NCI-H146 (cell line): ENCODE measurements around the gene OGFOD3.
A peak's percentile ranks its signal among the peaks of the same experiment; 100 is the strongest.
"Not testable (repeated sequence)": the region's sequence is repeated elsewhere in the genome, so short reads cannot be mapped to it uniquely, and the experiment has no call there.

Experiments used
- DNase-seq: peaks from one replicate; lab custom pipeline; 2025; lab: John Stamatoyannopoulos, UW

OGFOD3 gene

DNA sequence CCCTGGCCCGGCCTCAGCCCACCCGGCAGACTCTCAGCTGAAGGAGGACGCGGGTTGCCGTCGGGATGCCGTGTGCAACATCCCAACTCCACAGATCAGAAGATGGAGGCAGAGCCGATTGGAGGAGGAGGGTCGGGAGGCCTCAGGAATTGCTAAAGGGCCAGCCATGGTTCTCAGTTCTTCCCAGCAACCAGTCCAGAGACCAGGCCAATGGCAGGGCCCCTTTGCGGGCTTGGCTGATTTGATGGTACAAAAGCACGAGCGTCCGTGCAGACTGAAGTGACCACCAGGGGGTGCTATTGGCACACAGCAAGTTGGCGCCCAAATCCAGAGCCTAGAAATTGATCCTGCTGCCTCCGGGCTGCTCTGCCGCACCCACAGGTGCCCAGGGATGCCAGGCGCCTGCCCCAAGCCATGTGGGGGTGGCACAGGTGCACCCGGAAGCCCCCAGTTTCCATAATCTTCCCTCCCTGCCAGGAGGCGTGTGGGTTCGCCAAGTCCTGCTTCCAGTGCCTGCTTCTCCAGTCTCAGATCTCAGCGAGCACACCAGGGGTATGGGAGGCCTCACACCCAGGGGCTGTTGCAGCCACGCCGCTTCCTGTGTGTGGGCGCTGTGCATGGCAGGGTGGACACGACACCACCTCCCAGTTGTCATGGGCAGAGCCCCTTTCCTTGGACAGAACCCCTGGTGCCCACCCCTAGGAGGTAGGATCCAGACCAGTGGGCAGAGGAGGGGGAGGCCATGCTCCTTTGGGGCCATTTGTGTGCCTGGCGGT is 66.5 kb downstream of the OGFOD3 start:
- DNase-seq = peak; percentile 82

DNA sequence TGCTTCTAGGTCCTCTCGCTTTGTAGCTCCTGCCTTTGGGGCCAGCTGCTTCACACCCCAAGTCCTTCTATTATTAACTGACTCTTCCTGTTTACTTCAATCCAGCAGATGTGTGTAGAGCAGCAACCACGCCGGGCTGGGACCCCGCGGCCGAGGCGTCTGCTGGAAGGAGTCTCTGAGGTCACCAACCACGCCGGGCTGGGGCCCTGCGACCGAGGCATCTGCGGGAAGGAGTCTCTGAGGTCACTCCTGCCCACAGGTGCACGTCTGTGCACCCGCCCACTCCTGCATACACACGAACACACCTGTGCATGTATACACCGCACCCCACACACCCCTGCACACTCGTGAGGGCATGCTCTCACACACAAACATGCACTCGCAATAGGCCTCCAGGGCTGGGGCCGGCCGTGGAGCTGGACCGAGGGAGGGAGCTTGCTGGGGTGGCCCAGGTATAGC is 67.1 kb downstream of the OGFOD3 start:
- DNase-seq = no peak

GRCh38 chr17:82350182-82351030 is 68.0 kb downstream of the OGFOD3 start:
- DNase-seq = no peak

- no peak for DNase-seq
These were observed 69.1 kb downstream of the OGFOD3 start for GRCh38 chr17:82349287-82349701.

- no peak for DNase-seq
These were observed 69.5 kb downstream of the OGFOD3 start for GRCh38 chr17:82348866-82349265.

DNA sequence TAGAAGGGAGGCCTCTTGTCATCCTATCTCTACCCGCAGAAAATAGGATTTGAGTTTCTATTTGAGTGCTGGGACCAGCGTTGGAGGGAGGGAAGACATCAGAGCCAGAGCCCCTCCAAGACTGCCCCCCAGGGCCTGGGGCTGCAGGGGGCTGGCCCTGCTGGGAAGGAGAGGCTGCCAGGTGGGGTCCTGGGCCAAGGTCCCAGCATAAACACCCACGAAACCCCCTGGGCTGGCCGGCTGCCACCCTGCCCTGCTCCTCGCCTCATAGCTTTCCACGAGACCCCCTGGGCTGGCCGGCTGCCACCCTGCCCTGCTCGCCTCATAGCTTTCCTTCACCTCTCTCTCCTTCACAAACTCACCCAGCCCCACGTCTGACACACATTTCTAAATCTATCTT is 70.0 kb downstream of the OGFOD3 start:
- no peak for DNase-seq

DNA sequence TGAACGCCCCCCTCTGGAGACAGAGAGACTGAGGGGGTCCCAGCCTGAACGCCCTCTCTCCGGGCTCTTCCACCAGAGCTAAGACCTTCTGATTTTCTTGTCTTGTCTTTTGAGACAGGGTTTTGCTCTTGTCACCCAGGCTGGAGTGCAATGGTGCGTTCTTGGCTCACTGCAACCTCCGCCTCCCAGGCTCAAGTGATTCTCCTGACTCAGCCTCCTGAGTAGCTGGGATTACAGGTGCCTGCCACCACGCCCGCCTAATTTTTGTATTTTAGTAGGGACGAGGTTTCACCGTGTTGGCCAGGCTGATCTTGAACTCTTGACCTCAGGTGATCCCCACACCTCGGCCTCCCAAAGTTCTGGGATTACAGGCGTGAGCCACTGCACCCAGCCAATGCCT is 70.4 kb downstream of the OGFOD3 start:
- DNase-seq = not testable (repeated sequence)

DNA sequence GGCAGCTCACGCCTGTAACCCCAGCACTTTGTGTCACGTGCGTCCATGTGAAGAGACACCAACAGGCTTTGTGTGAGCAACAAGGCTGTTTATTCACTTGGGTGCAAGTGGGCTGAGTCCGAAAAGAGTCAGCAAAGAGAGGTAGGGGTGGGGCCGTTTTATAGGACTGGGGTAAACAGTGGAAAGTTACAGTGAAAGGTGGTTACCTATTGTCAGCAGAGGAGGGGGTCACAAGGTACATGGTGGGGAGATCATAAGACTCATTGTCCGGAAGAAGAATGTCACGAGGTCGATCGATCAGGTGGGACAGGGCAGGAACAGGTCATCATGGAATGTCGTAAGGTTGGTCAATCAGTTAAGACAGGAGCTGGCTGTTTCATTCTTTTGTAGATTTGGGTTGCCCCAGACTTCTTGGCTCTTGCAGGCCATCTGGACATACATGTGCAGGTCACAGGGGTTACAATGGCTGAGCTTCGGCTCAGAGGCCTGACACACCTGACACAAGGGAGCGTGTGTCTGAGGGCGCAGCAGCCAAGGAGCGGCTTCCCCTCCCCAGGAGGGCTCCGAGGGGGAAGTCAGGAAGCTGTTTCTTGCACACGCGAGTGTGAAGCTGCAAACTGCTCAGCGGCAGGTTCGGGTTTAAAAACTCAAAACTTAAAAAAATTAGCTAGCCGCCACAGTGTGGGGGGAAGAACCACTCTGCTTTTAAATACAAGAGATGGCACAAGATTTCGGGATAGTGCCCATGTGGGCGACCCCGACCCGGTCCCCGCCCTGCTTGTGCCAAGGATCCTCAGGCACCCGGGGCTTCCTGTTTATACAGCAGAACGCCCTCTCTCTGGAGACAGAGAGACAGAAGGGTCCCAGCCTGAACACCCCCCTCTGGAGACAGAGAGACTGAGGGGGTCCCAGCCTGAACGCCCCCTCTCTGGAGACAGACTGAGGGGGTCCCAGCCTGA is 71.8 kb downstream of the OGFOD3 start:
- no peak for DNase-seq

DNA sequence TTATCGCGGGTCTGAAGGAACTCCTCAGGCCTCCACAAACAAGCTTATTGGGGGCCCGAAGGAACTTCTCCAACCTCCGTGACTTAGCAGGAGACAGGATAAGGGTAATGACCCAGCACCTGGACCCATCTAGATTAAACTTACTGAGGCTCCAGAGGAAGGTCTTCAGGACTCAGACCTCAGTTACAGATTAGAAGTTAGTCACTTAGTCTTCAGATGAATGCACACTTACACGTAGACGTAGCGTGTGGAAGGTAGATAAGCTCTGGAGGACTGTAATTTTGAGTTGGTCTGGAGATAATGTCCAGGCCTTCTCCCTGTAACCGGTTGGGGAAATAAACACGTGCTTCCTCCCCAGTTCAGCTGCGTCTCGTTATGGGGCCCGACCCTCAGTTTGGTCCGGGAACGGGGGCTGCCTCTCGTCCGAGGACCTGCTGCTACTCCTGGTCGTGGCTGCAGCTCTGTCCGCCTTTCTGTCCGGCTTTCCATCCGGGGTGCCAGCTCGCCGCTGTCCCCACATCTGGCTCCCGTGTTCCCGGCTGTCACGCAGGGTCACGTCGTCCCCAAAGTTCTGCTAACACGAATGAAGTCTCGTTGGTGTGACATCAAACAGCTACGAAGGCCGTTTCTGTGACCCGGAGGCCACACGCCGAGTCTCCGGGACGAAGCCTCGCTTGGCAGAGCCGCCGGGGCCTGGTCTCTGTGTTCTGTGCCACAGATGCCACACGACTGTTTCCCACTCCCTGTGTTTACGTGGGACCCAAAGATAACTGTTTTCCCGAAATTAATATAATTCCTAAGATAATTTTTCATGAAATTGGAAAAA is 73.0 kb downstream of the OGFOD3 start:
- DNase-seq = no peak

DNA sequence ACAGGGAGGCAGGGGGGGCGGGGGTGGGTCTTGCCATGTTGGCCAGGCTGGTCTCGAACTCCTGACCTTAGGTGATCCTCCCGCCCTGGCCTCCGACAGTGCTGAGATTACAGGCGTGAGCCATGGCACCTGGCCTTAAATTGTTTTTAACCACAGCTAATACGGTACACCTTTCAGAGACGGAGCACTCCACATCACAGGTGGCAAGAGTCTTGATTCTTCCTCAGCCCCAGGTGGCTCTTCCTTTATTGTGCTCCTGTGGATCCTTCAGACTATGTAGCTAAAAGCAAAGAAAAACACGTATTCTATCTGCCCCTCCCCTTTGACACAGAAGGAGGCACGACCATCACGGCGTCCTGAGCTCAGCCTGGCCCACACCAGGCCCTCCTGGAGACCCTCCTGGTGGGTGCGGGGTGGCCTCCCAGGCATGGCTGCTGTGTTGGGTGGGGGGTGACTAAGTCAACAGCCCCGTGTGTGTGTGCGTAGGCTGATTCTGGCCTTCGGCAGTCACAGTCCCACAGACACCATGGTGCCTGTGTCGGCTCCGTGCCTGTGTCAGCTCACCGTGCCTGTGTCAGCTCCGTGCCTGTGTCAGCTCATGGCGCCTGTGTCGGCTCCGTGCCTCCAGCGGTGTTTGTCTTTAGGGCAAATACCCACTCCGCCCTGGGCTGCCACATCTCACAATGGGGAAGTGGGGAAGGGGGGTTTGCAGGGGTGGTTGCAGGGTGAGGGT is 74.0 kb downstream of the OGFOD3 start:
- no peak for DNase-seq

GRCh38 chr17:82343560-82343959 is 74.8 kb downstream of the OGFOD3 start:
- no peak for DNase-seq

- no peak for DNase-seq
These were observed 75.9 kb downstream of the OGFOD3 start for GRCh38 chr17:82342361-82343079.

GRCh38 chr17:82339634-82340580 is 78.5 kb downstream of the OGFOD3 start:
- DNase-seq = no peak
